NCI-H2107 treated with DMSO at 0.1 percent for 48 hours (cell line): ENCODE data around the gene OTUD7B.
"Not testable (repeated sequence)": the region's sequence is repeated elsewhere in the genome, so short reads cannot be mapped to it uniquely, and the experiment has no call there.

Experiments
- DNase-seq: peaks from one replicate; lab custom pipeline; 2025; ENCODE audit not compliant: unreplicated experiment; lab: John Stamatoyannopoulos, UW

OTUD7B gene

GRCh38 chr1:149962039-149962647 lies 48.4 kb downstream of the OTUD7B start:
- DNase-seq: peak; percentile 79

- DNase-seq: not testable (repeated sequence)
Measured at GRCh38 chr1:149957548-149957947, 53.0 kb downstream of the OTUD7B start.

DNA sequence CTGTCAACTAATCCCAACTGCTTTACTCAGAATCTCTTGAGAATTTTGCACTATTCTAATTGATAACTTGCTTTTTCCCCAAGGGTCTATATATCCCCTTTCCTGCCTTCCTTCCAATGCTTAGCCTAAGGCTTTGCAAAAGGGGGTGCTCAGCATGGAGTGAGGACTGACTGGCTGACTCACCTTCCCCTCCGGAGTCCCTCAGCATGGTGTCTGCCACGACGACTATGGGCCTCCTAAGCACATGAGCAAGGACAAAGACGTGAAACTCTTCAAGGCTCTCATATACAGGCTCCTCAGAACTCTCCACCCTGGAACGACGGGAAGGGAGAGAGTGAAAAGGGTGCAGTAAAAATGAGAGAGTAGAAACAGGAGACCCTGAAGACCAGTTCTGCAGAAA lies 60.6 kb downstream of the OTUD7B start:
- DNase-seq: no peak

DNA sequence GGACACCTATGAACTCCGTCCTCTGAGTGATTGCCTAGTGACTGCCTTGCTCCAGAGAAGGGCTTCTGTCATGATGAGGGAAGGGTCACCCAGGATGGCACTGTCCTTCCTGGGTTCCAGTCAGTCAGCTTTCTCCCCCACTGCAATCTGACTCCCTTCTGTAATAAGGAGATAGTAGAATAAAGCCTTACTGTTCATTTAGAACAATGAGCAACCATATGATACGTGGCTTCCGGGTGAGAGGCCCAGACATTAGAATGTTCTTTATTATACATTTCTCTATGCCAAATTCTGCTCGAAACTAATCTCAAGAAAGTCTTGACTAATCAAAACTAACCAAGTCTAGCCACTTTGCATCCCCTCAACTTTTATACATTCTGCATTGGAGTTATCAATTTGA lies 65.3 kb downstream of the OTUD7B start:
- DNase-seq: no peak

DNA sequence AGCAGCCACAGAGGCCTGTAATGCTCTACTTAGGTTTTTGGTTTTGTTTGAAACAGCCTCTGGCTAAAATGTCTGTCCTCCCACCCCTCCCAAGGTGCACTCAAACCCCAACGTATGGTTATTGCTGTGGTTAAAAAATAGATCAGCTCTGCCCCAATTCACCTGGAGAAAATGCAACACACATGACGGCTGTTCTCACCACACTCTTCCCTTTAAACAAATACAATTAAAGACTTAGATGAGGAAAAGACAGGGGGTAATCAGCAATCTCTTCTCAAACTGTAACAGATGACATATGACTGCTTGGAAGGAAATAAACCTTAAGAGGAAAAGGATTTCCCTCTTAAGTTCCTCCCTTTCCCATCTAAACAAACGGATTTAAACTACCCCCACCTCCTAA lies 67.6 kb downstream of the OTUD7B start:
- no peak for DNase-seq

- no peak for DNase-seq
Measured at GRCh38 chr1:149942207-149942606, 68.3 kb downstream of the OTUD7B start.

DNA sequence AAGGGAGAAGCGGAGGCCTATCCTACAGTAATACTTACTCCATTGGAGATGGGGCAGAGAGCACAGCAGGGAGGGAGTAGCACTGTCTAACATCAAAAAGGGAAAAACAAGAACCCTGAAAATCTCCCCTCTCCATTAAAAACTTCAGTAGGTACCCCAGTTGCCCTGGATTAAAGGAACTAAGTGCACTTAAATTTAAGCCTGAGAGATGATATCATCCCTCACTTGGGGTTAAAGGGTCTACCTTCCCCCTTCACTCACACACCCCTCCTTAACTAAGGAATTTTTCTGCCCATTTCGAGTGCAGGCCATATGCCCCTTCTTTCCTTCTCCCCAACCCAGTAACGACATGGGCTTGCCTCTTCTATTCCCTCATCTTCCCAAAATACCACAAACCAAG lies 70.1 kb downstream of the OTUD7B start:
- no peak for DNase-seq

- DNase-seq: not testable (repeated sequence)
Measured at GRCh38 chr1:149938668-149939003, 71.9 kb downstream of the OTUD7B start.

GRCh38 chr1:149937759-149938158 lies 72.8 kb downstream of the OTUD7B start:
- DNase-seq: no peak

DNA sequence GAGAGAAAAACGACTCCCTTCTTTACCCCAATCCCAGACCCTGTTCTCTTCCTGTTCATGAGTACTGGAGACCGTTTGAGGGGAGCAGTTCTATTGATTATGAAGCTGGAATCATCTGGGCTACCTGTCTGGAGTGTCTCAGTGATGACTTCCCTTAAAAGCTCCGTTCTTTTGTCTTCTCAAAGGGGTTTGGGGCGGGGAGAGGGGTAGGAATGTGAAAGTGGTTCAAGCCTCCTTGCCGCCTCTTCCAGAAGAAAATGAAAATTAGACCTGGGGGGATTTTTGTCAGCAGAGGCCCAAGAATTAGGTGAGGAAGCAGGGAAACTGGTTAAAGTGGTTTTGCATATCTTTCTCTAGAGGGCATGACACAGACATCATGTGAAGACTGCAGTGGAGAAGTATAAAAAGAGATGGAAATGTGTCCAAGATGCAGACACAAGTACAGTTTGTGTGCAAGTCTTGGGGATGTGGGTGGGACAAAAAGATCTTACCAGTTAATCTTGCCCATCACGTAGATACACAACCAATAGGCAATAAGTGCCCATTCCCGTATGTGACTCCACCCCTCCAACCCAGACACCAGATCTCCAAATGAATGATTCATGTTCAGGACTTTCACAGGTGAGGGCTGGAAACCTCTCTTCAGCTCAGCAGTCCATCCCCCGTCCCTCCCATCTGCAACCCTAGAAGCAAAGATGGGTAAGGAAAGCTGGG lies 73.4 kb downstream of the OTUD7B start:
- DNase-seq: peak; percentile 40

DNA sequence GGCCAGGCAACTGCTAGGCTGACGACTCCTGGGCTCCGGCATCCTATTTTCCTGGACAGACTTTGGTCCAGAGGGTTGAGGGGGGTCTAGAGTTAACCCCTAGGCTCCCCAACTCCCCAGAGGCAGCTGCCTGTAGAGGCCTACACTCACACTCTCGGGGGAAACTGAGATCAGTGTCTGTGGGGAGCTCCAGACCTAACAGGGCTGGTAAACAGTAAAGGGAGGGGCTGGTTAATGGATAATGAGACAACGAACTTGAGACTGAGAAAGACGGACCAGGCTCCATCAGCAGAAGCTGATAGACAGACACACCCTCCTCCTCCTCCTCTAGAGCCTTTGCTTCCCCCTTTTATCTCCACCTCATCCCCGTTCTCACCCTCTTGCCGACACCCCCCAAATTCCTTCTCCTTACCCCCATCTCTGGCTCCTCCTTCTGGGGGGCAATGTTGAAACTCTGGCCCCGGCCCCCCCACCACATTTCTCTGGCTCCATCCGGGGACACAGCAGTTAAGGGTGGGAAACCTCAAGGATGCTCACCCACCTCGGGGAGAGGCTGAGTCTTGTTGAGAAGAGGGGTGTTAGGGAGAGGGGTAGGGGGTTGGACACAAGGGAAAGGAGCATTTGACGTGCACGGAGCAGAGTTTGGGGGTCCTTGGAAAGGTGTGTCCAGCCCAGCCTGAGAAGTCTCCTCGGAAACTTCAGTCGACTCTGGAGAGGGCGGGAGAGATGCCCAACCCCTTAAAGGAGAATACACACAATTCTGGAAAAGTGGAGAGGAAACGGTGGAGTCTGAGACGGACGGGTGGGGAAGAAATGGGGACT lies 74.1 kb downstream of the OTUD7B start, which contains the start of gene MTMR11:
MTMR11 (minus strand) TSS at position 710 of the 822 bp plus-strand sequence; CDS start at position 478, 232 bp downstream.
- no peak for DNase-seq

GRCh38 chr1:149934356-149934755 lies 76.2 kb downstream of the OTUD7B start:
- no peak for DNase-seq

DNA sequence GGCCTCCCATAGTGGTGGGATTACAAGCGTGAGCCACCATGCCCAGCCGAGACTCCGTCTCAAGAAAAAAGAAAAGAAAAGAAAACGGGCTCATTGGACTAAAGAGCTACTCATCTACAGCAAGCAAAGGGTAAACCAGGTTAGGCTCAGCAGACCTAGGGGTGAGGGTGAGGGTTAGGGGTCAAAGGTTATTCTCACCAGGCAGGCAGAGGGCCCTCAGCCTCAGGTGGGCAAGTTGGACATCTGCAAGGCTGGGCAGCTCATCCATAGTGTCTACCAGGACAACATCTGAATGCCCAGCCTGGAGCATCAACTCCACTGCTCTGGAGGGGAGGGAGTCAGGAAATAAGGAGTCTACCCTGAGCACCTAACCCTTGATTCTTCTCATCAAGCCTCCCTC lies 77.3 kb downstream of the OTUD7B start:
- DNase-seq: no peak

- DNase-seq: no peak
Measured at GRCh38 chr1:149932474-149932873, 78.1 kb downstream of the OTUD7B start.

DNA sequence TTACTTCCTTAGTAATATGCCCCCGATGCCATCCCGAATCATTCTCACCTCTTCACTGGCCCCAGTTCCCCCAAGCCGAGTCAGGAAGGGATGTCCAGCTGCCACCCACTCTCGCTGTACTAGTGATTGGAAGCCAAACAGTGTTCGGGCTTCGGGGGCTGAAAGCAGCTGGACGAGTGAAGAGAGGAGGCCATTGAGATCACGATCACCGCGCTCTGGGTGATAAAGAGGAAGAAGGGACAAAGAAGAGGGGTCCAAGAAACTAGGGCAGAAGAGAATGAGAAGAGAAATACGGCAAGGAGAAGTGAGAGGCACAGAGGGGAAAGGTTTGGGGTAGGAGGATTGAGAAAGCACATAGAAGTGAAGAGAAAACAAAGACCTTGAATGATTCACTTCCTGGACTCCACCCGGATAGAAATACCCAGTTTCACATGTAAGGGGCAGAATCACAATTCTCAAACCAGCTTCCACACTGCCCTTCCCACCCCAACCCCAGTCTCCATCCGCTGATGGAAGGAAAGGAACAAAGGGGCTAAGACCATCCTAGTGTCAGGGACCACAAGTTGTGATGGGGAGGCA lies 79.2 kb downstream of the OTUD7B start:
- no peak for DNase-seq

DNA sequence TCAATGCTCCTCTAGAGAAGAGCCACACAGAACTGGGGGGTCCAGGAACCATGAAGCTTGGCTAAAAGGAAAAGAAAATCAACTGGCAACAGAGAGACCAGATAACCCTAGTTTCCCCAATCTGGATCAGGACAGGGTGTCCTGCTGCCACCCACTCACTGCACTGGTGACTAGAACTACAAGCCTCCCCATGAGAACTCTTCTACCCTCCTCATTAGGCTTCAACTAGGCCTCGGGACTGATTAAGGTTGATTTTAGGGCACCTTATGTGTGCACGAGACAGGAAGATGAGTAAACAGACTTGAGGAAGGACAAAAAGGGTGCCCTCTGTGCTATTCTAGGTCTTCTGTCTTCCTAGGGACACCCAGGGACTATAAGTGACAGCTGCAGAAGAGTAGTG lies 80.7 kb downstream of the OTUD7B start:
- no peak for DNase-seq

DNA sequence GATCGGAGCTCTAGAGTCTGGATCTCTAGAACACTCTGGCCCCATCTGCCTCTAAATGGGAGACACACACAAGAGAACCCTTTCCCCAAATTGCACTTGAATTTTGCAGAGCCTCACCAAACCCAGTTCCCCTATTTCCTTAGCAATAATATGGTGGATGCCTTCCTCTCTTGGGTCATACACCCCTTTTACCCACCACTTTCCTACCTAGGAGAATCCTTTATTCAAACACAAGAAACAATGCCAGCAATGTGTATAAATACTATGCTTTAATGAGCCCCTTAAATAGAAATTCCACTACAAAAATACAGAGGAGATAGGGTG lies 82.2 kb downstream of the OTUD7B start:
- DNase-seq: no peak

- DNase-seq: peak; percentile 96
Measured at GRCh38 chr1:149927563-149928400, 82.7 kb downstream of the OTUD7B start, which contains the start of gene SF3B4. Gene SF3B4, minus strand, starts transcription at chr1:149927803. Its CDS starts 44 bp downstream, at chr1:149927759.

GRCh38 chr1:149927056-149927562 lies 83.4 kb downstream of the OTUD7B start:
- no peak for DNase-seq

DNA sequence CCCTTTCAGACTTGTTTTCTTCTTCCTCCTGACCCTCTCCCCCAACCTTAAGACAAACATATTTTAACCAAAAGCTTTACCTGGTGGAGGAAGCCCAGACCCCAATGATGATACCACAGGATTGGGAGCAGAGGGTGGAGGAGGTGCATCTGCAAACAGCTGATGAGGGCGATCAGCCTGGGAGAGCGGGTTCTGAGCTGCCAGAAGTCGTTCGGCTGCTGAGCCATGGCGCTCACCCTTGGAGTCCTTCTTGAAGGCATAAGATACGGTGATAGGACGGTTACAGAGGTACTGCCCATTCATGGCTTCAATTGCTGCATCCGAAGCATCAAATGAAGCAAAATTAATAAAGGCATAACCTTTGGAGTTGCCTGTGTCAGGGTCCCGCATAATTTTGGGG lies 84.2 kb downstream of the OTUD7B start:
- no peak for DNase-seq

GRCh38 chr1:149925751-149926150 lies 84.8 kb downstream of the OTUD7B start:
- DNase-seq: no peak
